Frontal cortex (tissue), 4 donors: ENCODE results near the gene AOC1. TPM values are rescaled to one million over a fixed set of nuclear protein-coding genes. Genes with fewer than 3 reads are reported as not detected.

ENCODE experiments used
- DNase-seq, 2 donors: peaks; one replicate each; pipeline ENCODE4 v3.0.0; 2012; ENCODE audit warnings: low spot score in 2 of 2
- FAIRE-seq: peaks from 2 replicates; lab custom pipeline; 2012; peaks lifted over from hg19 to GRCh38; lab: Jason Lieb, UNC
- total RNA-seq: library from RNA; depleted of rRNA; stranded (reverse); fragments of >200 nt; gene quantifications from one replicate; pipeline ENCODE4 v1.2.3, GENCODE V29; 2014
- donor health status: control.
- donor health status: control.
- donor health status: control.

AOC1 gene
- total RNA-seq, 1 donor from 2014 or later, result not detected

GRCh38 chr7:150910996-150911422 lies 58.7 kb downstream of the AOC1 start:
- DNase-seq (no peak), FAIRE-seq (no peak)

Other genes starting within 250 kb of the AOC1 start
- 6.9 TPM for gene GIMAP6, start 220.1 kb upstream of the AOC1 start, total RNA-seq
- gene GIMAP2, start 166.8 kb upstream of the AOC1 start, total RNA-seq, result 3.7 TPM
- 0.82 TPM for gene GIMAP1, start 135.9 kb upstream of the AOC1 start, total RNA-seq
- gene GIMAP5, start 115.1 kb upstream of the AOC1 start, total RNA-seq, result 3.7 TPM
- gene TMEM176B, start 52.2 kb upstream of the AOC1 start, total RNA-seq, result 2.4 TPM
- gene TMEM176A, start 51.7 kb upstream of the AOC1 start, total RNA-seq, result 1.2 TPM
- 6.1 TPM for gene KCNH2, start 125.8 kb downstream of the AOC1 start, total RNA-seq
- 0.82 TPM for gene NOS3, start 138.5 kb downstream of the AOC1 start, total RNA-seq
- 2.4 TPM for gene ATG9B, start 172.0 kb downstream of the AOC1 start, total RNA-seq
- 22.8 TPM for gene ABCB8, start 175.9 kb downstream of the AOC1 start, total RNA-seq
- 0.82 TPM for gene ASIC3, start 196.0 kb downstream of the AOC1 start, total RNA-seq
- 47.7 TPM for gene CDK5, start 205.4 kb downstream of the AOC1 start, total RNA-seq
- gene SLC4A2, start 207.1 kb downstream of the AOC1 start, total RNA-seq, result 10.6 TPM
- 32.6 TPM for gene FASTK, start 228.3 kb downstream of the AOC1 start, total RNA-seq
- 10.2 TPM for gene TMUB1, start 231.0 kb downstream of the AOC1 start, total RNA-seq
- gene AGAP3, start 234.0 kb downstream of the AOC1 start, total RNA-seq, result 92.9 TPM